GM13977 (cell line): Measurements from ENCODE around the gene PARD3B.

Experiments used
- DNase-seq: peaks from one replicate; pipeline ENCODE4 v3.0.0; 2012; ENCODE audit warnings: low spot score
- CTCF ChIP-seq: IDR thresholded peaks from 2 replicates; pipeline ENCODE4 v1.5.1; 2012; ENCODE audit warnings: mild to moderate bottlenecking, control low read depth; ENCODE audit not compliant: insufficient read depth; ENCODE audit errors: extremely low read depth, missing control alignments
- in situ Hi-C: fragments of 300-500 bp; cut with MboI; formaldehyde crosslinking; loops from one replicate; pipeline ENCODE4 v1.12.0; 2022; ENCODE audit warnings: low sequenced_read_pairs, low pct_unique_long_range_greater_than_20kb, mixed read lengths, inconsistent platforms; ENCODE audit not compliant: unreplicated experiment

The PARD3B gene

GRCh38 chr2:204825681-204826080, 280.4 kb downstream of the PARD3B start:
- in situ Hi-C loops = no loop called here
- TF ChIP-seq CTCF = no peak
- no peak for DNase-seq

GRCh38 chr2:204827701-204828590, 282.7 kb downstream of the PARD3B start:
- TF ChIP-seq CTCF = no peak
- DNase-seq = no peak
- in situ Hi-C loops = no loop called here

GRCh38 chr2:204834716-204835384, 289.6 kb downstream of the PARD3B start:
- DNase-seq = no peak
- no peak for TF ChIP-seq CTCF
- in situ Hi-C loops = no loop called here

- no peak for TF ChIP-seq CTCF
Observed at GRCh38 chr2:204835786-204836185, 290.5 kb downstream of the PARD3B start.

GRCh38 chr2:204840504-204840903, 295.2 kb downstream of the PARD3B start:
- in situ Hi-C loops = no loop called here
- no peak for TF ChIP-seq CTCF
- no peak for DNase-seq

More at GRCh38 chr2:204835786-204836185, 290.5 kb downstream of the PARD3B start:
- no peak for DNase-seq
- in situ Hi-C loops = no loop called here

GRCh38 chr2:204842068-204842467, 296.8 kb downstream of the PARD3B start:
- in situ Hi-C loops = no loop called here
- DNase-seq = no peak
- no peak for TF ChIP-seq CTCF
